ENCODE data around the gene APLF.

The APLF gene

DNA sequence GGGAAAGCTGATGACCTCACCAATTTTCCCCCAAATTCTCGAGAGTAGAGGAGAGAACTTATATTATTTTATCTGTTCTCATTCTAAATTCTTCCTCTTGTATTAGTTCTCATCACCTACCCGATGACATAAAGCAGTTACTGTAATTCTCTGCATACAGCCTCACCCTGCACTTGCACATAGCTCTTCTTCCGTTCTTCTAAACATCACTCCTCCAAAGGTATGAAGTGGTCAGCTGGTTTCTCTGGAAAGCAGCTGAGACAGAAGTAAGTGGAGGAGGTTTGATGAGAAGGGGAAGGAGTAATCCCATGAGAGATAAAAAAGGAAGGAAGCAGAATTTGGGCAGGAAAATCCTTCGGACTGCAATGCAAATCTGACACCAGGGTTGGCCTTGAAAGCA is 39.3 kb upstream of the APLF start:
- Histone ChIP-seq H3K9ac (ENCODE audit: low read length) (peak overlapping the region; percentile 27; the same call in 1 of the 2 replicates), H3K27me3 (ENCODE audit: low read length) (no peaks in the 10 kb centered on the region), H3K4me3 (ENCODE audit: insufficient read depth, low read length, poor library complexity, severe bottlenecking) (no peak overlapping the region), H3K4me2 (ENCODE audit: low read depth, low read length, poor library complexity, severe bottlenecking) (peak overlapping the region; percentile 84), H3K9me3 (ENCODE audit: insufficient read depth, low read length) (no peaks in the 10 kb centered on the region), H3K79me2 (ENCODE audit: insufficient read depth, low read length) (no peaks in the 10 kb centered on the region), H3F3A (ENCODE audit: insufficient read depth) (peaks cover 32% of the 10 kb centered on the region), H3K36me3 (ENCODE audit: low read length) (no peaks in the 10 kb centered on the region), H2AFZ (ENCODE audit: low read depth, low read length, severe bottlenecking) (no peak overlapping the region), H3K9me2 (replicated peaks; ENCODE audit: insufficient read depth, low read length) (no peaks in the 10 kb centered on the region), H4K20me1 (ENCODE audit: low read depth, low read length) (no peaks in the 10 kb centered on the region), H3K27ac (ENCODE audit: low read depth, low read length) (peak overlapping the region; percentile 94)
- no peak for TF ChIP-seq EZH2phosphoT487 (conservative IDR thresholded peaks at IDR 0.05; ENCODE audit: low read length)

DNA sequence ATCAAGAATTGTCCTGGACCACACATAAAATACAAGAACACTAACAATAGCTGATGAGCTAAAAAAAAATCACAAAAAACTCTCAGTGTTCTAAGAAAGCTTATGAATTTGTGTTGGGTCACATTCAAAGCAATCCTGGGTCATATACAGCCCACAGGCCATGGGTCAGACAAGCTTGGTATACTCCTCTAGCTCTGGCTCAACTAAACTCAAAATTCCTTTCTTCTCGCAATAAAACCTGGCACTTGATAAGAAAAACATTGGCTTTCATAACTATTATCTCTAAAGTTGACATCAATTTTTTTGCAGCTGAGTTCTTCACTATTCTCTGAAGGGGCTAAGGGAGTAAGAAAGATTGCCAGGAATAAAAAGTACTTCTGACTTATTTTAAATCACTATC is 38.6 kb upstream of the APLF start:
- Histone ChIP-seq H3K9ac (ENCODE audit: low read length) (no peak overlapping the region), H3K36me3 (ENCODE audit: low read length) (no peaks in the 10 kb centered on the region), H3K4me3 (ENCODE audit: insufficient read depth, low read length, poor library complexity, severe bottlenecking) (no peak overlapping the region), H4K20me1 (ENCODE audit: low read depth, low read length) (no peaks in the 10 kb centered on the region), H3K9me3 (ENCODE audit: insufficient read depth, low read length) (no peaks in the 10 kb centered on the region), H3F3A (ENCODE audit: insufficient read depth) (peaks cover 32% of the 10 kb centered on the region), H3K27me3 (ENCODE audit: low read length) (no peaks in the 10 kb centered on the region), H3K4me2 (ENCODE audit: low read depth, low read length, poor library complexity, severe bottlenecking) (no peak overlapping the region), H3K27ac (ENCODE audit: low read depth, low read length) (no peak overlapping the region), H3K9me2 (replicated peaks; ENCODE audit: insufficient read depth, low read length) (no peaks in the 10 kb centered on the region), H2AFZ (ENCODE audit: low read depth, low read length, severe bottlenecking) (no peak overlapping the region), H3K79me2 (ENCODE audit: insufficient read depth, low read length) (no peaks in the 10 kb centered on the region)
- TF ChIP-seq EZH2phosphoT487 (conservative IDR thresholded peaks at IDR 0.05; ENCODE audit: low read length): no peak
- TF ChIP-seq, protein P1, sequence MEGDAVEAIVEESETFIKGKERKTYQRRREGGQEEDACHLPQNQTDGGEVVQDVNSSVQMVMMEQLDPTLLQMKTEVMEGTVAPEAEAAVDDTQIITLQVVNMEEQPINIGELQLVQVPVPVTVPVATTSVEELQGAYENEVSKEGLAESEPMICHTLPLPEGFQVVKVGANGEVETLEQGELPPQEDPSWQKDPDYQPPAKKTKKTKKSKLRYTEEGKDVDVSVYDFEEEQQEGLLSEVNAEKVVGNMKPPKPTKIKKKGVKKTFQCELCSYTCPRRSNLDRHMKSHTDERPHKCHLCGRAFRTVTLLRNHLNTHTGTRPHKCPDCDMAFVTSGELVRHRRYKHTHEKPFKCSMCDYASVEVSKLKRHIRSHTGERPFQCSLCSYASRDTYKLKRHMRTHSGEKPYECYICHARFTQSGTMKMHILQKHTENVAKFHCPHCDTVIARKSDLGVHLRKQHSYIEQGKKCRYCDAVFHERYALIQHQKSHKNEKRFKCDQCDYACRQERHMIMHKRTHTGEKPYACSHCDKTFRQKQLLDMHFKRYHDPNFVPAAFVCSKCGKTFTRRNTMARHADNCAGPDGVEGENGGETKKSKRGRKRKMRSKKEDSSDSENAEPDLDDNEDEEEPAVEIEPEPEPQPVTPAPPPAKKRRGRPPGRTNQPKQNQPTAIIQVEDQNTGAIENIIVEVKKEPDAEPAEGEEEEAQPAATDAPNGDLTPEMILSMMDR (IDR thresholded peaks at IDR 0.05; ENCODE audit: insufficient read depth, low read length, poor library complexity, severe bottlenecking): no peak

DNA sequence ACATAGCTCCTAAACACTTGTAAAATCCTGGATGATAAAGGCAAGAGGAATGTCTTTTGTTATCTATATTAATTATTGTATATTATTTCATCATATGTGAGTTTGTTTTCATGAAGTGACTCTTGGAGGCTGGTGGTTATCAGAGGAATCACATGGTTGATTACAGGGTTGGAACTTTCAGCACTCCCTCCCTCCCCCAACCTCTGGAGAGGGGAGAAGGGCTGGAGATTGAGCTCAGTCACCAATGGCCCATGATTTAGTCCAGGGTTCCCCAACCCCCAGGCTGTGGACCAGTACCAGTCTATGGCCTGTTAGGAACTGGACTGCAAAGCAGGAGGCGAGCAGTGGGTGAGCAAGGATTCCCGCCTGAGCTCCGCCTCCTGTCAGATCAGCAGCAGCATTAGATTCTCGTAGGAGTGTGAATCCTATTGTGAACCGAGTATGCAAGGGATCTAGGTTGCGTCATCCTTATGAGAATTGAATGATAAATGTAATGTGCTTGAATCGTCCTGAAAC is 38.0 kb upstream of the APLF start:
- Histone ChIP-seq H3K4me2 (ENCODE audit: low read depth, low read length, poor library complexity, severe bottlenecking) (no peak overlapping the region), H3K36me3 (ENCODE audit: low read length) (no peaks in the 10 kb centered on the region), H2AFZ (ENCODE audit: low read depth, low read length, severe bottlenecking) (no peak overlapping the region), H3K9me3 (ENCODE audit: insufficient read depth, low read length) (no peaks in the 10 kb centered on the region), H3K9me2 (replicated peaks; ENCODE audit: insufficient read depth, low read length) (no peaks in the 10 kb centered on the region), H4K20me1 (ENCODE audit: low read depth, low read length) (no peaks in the 10 kb centered on the region), H3K4me3 (ENCODE audit: insufficient read depth, low read length, poor library complexity, severe bottlenecking) (no peak overlapping the region), H3K27ac (ENCODE audit: low read depth, low read length) (no peak overlapping the region), H3K9ac (ENCODE audit: low read length) (no peak overlapping the region), H3F3A (ENCODE audit: insufficient read depth) (peaks cover 27% of the 10 kb centered on the region), H3K27me3 (ENCODE audit: low read length) (no peaks in the 10 kb centered on the region), H3K79me2 (ENCODE audit: insufficient read depth, low read length) (no peaks in the 10 kb centered on the region)
- TF ChIP-seq, protein P1 (IDR thresholded peaks at IDR 0.05; ENCODE audit: insufficient read depth, low read length, poor library complexity, severe bottlenecking): no peak

DNA sequence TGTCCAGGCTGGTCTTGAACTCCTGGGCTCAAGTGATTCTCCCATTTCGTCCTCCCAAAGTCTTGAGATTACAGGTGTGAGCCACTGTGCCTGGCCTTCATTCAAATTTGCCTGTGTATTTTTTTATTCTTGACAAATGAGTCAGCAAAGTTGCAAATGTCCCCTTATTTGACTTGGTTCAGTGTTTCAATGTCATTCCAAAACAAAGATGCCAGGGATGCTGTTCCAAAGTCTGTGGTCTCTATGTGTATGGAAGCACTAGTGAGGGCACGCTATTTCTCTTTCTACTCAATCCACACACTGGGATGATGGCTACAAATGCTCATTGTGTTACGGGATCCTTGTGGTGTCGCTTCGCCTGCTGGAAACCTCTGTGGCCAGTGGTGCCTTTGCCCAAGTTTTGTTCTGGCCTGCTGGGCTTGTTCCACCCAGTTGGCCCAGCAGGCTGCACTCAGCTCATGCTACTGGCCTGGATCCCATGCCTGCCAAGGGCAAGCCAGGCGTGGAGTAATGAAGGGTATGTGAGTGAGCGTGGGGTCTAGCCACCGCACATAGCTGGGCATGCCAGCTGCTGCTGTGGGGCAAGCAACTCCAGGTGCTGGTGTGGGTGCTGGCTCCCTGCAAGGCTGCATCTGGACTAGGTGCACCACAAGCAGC is 35.9 kb upstream of the APLF start:
- H3K4me3 ChIP-seq (ENCODE audit: insufficient read depth, low read length, poor library complexity, severe bottlenecking): no peak overlapping the region
- no peak overlapping the region for H3K9ac ChIP-seq (ENCODE audit: low read length)
- H3K27ac ChIP-seq (ENCODE audit: low read depth, low read length): no peak overlapping the region
- peaks cover 26% of the 10 kb centered on the region for H3F3A ChIP-seq (ENCODE audit: insufficient read depth)
- no peaks in the 10 kb centered on the region for H4K20me1 ChIP-seq (ENCODE audit: low read depth, low read length)
- no peak overlapping the region for H3K4me2 ChIP-seq (ENCODE audit: low read depth, low read length, poor library complexity, severe bottlenecking)
- no peaks in the 10 kb centered on the region for H3K36me3 ChIP-seq (ENCODE audit: low read length)
- no peak for TF ChIP-seq EZH2phosphoT487 (conservative IDR thresholded peaks at IDR 0.05; ENCODE audit: low read length)
- TF ChIP-seq, protein P1 (IDR thresholded peaks at IDR 0.05; ENCODE audit: insufficient read depth, low read length, poor library complexity, severe bottlenecking): no peak
- H3K79me2 ChIP-seq (ENCODE audit: insufficient read depth, low read length): no peaks in the 10 kb centered on the region
- H3K9me2 ChIP-seq (replicated peaks; ENCODE audit: insufficient read depth, low read length): no peaks in the 10 kb centered on the region
- no peaks in the 10 kb centered on the region for H3K9me3 ChIP-seq (ENCODE audit: insufficient read depth, low read length)
- no peaks in the 10 kb centered on the region for H3K27me3 ChIP-seq (ENCODE audit: low read length)
- no peak overlapping the region for H2AFZ ChIP-seq (ENCODE audit: low read depth, low read length, severe bottlenecking)
